ENCODE data around the gene EML3.

DNA sequence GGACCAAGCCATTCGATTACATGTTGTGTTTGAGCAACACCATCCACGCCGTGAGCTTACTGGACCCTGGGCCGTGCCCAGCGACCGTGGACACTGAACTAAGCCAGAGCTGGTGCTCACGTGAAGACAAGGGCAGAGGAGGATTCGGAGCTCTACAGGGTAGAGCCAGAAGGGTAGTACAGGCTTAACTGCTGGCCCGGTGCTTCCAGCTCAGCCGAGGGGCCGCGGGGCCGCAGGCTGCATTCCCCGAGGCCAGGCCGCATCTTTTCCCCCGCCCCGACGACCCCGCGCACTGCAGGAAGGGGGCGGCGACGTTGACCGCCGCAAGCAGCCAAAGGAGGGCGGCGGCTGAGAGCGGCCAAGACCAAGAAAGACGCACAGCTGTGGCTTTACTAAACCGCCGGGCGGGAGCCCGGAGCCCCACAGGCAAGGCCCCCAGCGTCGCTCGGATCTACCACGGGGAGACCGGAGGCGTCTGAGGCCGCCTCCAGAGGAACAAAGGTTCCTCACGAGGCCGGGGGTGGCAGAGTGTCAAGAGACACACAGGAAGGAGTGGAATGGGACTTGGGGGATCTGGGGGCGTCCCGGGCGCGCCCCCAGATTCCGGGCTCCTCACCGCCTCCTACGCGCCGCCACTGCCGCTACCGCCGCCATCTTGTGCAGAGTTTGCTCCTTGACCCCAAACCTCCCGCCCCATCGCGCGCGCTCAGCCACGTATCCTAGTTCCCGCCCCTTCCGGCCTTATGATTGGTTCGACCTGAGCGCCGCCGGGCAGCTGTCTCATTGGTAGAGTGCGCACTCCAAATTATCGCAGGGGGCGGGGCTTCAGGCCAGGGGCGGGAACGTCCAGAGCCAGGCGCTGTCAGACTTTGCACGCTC, 33.6 kb upstream of the EML3 start, which contains the start of gene GANAB:
- TF ChIP-seq ISL1 (CRISPR knock-in tag; IDR thresholded peaks at IDR 0.05): no peak
- no peak for TF ChIP-seq ZFP30 (CRISPR knock-in tag; IDR thresholded peaks at IDR 0.05)
- no peak for TF ChIP-seq ESRRG (CRISPR knock-in tag; IDR thresholded peaks at IDR 0.05)
- TF ChIP-seq, protein P1, sequence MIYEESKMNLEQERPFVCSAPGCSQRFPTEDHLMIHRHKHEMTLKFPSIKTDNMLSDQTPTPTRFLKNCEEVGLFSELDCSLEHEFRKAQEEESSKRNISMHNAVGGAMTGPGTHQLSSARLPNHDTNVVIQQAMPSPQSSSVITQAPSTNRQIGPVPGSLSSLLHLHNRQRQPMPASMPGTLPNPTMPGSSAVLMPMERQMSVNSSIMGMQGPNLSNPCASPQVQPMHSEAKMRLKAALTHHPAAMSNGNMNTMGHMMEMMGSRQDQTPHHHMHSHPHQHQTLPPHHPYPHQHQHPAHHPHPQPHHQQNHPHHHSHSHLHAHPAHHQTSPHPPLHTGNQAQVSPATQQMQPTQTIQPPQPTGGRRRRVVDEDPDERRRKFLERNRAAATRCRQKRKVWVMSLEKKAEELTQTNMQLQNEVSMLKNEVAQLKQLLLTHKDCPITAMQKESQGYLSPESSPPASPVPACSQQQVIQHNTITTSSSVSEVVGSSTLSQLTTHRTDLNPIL (CRISPR knock-in tag; IDR thresholded peaks at IDR 0.05; ENCODE audit: low read depth): no peak

Measured in SK-N-SH treated with all-trans-retinoic acid at 6 μM for 48 hours (cell line).